Brain microvascular endothelial cell (primary cell): ENCODE measurements around the gene RENBP.

Experiments
- DNase-seq: peaks from one replicate; pipeline ENCODE4 v3.0.0-alpha.2; 2020
- H3K27ac ChIP-seq: fragments of 250-450 bp; sonication (Bioruptor Pico); 2 replicates; pipeline ENCODE4 v1.5.1; 2020; ENCODE audit warnings: mild to moderate bottlenecking, moderate library complexity
- H3K27me3 ChIP-seq: fragments of 250-450 bp; sonication (Bioruptor Pico); replicated peaks from 2 replicates; pipeline ENCODE4 v1.5.1; 2020; ENCODE audit warnings: mild to moderate bottlenecking
- H3K36me3 ChIP-seq: fragments of 250-450 bp; sonication (Bioruptor Pico); replicated peaks from 2 replicates; pipeline ENCODE4 v1.5.1; 2020; ENCODE audit warnings: mild to moderate bottlenecking
- H3K4me3 ChIP-seq: 2 replicates; pipeline ENCODE4 v1.5.1; 2011; ENCODE audit warnings: low read depth, mild to moderate bottlenecking, control low read depth, low read length, moderate library complexity
- CTCF ChIP-seq: IDR thresholded peaks from 2 replicates; pipeline ENCODE4 v1.5.1; 2011; ENCODE audit warnings: low read depth, mild to moderate bottlenecking, moderate library complexity, low read length, control low read depth, inconsistent platforms; ENCODE audit errors: missing control alignments
- in situ Hi-C: cut with HindIII; loops from 2 replicates; pipeline ENCODE4 v1.10.0; 2017; ENCODE audit warnings: low sequenced_read_pairs, low pct_ligation_motif_present

Gene RENBP

GRCh38 chrX:153921070-153921469 is 23.4 kb downstream of the RENBP start:
- no peak for TF ChIP-seq CTCF
- Histone ChIP-seq H3K4me3 (no peak overlapping the region), H3K27me3 (no peaks in the 10 kb centered on the region), H3K36me3 (no peaks in the 10 kb centered on the region), H3K27ac (no peak overlapping the region)
- DNase-seq: no peak
- in situ Hi-C loops: no loop called here

GRCh38 chrX:153920546-153920945 is 23.9 kb downstream of the RENBP start:
- H3K4me3 ChIP-seq: no peak overlapping the region
- no peaks in the 10 kb centered on the region for H3K36me3 ChIP-seq
- H3K27me3 ChIP-seq: no peaks in the 10 kb centered on the region
- no peak for TF ChIP-seq CTCF
- in situ Hi-C loops: no loop called here
- H3K27ac ChIP-seq: no peak overlapping the region
- DNase-seq: no peak

- H3K4me3 ChIP-seq: no peak overlapping the region
- no peak for DNase-seq
- H3K27ac ChIP-seq: no peak overlapping the region
- H3K36me3 ChIP-seq: no peaks in the 10 kb centered on the region
- no peaks in the 10 kb centered on the region for H3K27me3 ChIP-seq
- no peak for TF ChIP-seq CTCF
- in situ Hi-C loops: no loop called here
Observed at GRCh38 chrX:153919281-153919680, 25.2 kb downstream of the RENBP start.

- no peak overlapping the region for H3K4me3 ChIP-seq
- TF ChIP-seq CTCF: no peak
- in situ Hi-C loops: no loop called here
- H3K36me3 ChIP-seq: no peaks in the 10 kb centered on the region
- DNase-seq: no peak
- no peaks in the 10 kb centered on the region for H3K27me3 ChIP-seq
- H3K27ac ChIP-seq: no peak overlapping the region
Observed at GRCh38 chrX:153917869-153918268, 26.6 kb downstream of the RENBP start.

- H3K36me3 ChIP-seq: no peaks in the 10 kb centered on the region
- no peak for TF ChIP-seq CTCF
- no peaks in the 10 kb centered on the region for H3K27me3 ChIP-seq
- H3K4me3 ChIP-seq: no peak overlapping the region
- H3K27ac ChIP-seq: no peak overlapping the region
- in situ Hi-C loops: no loop called here
- DNase-seq: no peak
Observed at GRCh38 chrX:153913701-153914100, 30.7 kb downstream of the RENBP start.

- no peak for TF ChIP-seq CTCF
- H3K27me3 ChIP-seq: no peaks in the 10 kb centered on the region
- DNase-seq: no peak
- H3K36me3 ChIP-seq: no peaks in the 10 kb centered on the region
- H3K4me3 ChIP-seq: no peak overlapping the region
- H3K27ac ChIP-seq: no peak overlapping the region
- in situ Hi-C loops: no loop called here
Observed at GRCh38 chrX:153913211-153913610, 31.2 kb downstream of the RENBP start.
